Colonic mucosa (tissue), 4 donors: ENCODE measurements around the gene SCN5A. TPM values are rescaled to one million over a fixed set of nuclear protein-coding genes. Genes with fewer than 3 reads are reported as not detected.

Experiments used
- DNase-seq: peaks from one replicate; pipeline ENCODE4 v3.0.0-alpha.2; 2020
- H3K27ac ChIP-seq: fragments of 200-600 bp; one replicate; pipeline ENCODE4 v1.8.0; 2021
- H3K27me3 ChIP-seq: fragments of 200-600 bp; one replicate; pipeline ENCODE4 v1.8.0; 2021
- H3K36me3 ChIP-seq: fragments of 200-600 bp; one replicate; pipeline ENCODE4 v1.8.0; 2021
- H3K4me1 ChIP-seq: fragments of 200-600 bp; one replicate; pipeline ENCODE4 v1.8.0; 2021; ENCODE audit warnings: mild to moderate bottlenecking
- H3K4me3 ChIP-seq: fragments of 200-600 bp; one replicate; pipeline ENCODE4 v1.8.0; 2021
- H3K9ac ChIP-seq, 2 donors: one replicate each; pipeline ENCODE4 v1.7.0; 2013; ENCODE audit warnings: control low read depth in 2 of 2, low read depth in 2 of 2, low read length in 2 of 2
- H3K9me3 ChIP-seq: fragments of 200-600 bp; one replicate; pipeline ENCODE4 v1.8.0; 2021
- intact Hi-C: fragments of 100-400 bp; cut with DNase I; formaldehyde crosslinking; loops from one replicate; pipeline ENCODE4 v1.14.1; 2022
- total RNA-seq, 2 donors: library from RNA; stranded (reverse); fragmentation: NEBNext Ultra II Directional in 1 of 2; extraction: Animal tissue kit (Norgen Biotek cat#: 25700) in 1 of 2; gene quantifications; one replicate each; pipeline ENCODE4 v1.2.1, GENCODE V29; 2021
- TF ChIP-seq, protein P1 (sequence below): fragments of 200-600 bp; IDR thresholded peaks from one replicate; pipeline ENCODE4 v1.8.0; 2022; ENCODE audit warnings: antibody characterized with exemption, mild to moderate bottlenecking
- donor health status: healthy.
- donor health status: DM: no; HTN: no; CAD: no.
- donor health status: DM: no; HTN: no; CAD: no.

SCN5A gene
- total RNA-seq, 2 donors from 2014 or later, result 0.32 to 0.45 TPM

DNA sequence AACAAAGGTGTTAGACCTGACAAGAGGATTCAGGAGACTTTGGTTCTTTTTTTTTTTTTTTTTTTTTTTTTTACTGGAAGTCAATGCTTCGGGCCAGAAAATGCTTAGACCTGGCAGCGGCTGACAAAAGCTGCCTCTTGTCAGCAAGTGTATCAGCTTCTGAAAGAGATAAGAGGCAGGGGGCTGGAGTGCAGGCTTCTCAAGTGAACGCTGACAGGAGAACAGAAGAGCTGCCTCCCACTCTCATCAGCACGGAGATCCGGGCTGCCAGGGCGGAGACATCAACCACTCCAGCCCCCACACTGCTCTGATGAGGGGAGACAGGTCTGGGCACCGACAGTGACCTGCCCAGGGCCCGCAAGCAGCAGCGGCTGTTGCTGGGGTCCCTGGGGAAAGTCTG lies 9.4 kb upstream of the SCN5A start:
- Histone ChIP-seq H3K4me3 (no peak overlapping the region), H3K36me3 (no peaks in the 10 kb centered on the region), H3K9me3 (no peaks in the 10 kb centered on the region), H3K27me3 (no peaks in the 10 kb centered on the region), H3K9ac (no peak overlapping the region), H3K4me1 (no peaks in the 10 kb centered on the region), H3K27ac (no peak overlapping the region)
- TF ChIP-seq, protein P1, sequence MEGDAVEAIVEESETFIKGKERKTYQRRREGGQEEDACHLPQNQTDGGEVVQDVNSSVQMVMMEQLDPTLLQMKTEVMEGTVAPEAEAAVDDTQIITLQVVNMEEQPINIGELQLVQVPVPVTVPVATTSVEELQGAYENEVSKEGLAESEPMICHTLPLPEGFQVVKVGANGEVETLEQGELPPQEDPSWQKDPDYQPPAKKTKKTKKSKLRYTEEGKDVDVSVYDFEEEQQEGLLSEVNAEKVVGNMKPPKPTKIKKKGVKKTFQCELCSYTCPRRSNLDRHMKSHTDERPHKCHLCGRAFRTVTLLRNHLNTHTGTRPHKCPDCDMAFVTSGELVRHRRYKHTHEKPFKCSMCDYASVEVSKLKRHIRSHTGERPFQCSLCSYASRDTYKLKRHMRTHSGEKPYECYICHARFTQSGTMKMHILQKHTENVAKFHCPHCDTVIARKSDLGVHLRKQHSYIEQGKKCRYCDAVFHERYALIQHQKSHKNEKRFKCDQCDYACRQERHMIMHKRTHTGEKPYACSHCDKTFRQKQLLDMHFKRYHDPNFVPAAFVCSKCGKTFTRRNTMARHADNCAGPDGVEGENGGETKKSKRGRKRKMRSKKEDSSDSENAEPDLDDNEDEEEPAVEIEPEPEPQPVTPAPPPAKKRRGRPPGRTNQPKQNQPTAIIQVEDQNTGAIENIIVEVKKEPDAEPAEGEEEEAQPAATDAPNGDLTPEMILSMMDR, result no peak
- intact Hi-C loops, result loop anchor here (5.0 kb wide), 1 partner anchor 137 kb away; no protein-coding TSS in a partner anchor
- no peak for DNase-seq

DNA sequence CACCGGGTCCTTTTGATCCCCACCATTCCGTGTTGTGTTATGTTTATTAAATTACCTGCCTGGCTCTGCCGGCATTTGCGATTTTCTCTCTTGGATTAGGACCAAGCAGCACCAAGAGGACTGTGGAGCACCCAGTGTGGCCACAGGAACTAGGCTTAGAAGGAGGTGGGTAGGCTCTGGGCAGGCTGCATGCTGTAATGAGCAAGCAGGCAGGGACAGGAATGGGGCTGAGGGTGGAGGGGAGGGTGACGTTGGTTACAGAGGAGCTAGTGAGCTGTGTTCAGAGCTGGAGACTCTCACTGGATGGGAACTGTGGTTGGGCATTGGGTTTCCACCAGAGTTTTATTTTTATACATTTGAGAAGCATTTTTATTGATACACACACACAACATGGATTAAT lies 7.9 kb upstream of the SCN5A start:
- no peak overlapping the region for H3K9ac ChIP-seq
- no peak overlapping the region for H3K27ac ChIP-seq
- no peaks in the 10 kb centered on the region for H3K36me3 ChIP-seq
- no peak for DNase-seq
- H3K27me3 ChIP-seq, result no peaks in the 10 kb centered on the region
- TF ChIP-seq, protein P1, result no peak
- no peaks in the 10 kb centered on the region for H3K9me3 ChIP-seq
- no peaks in the 10 kb centered on the region for H3K4me1 ChIP-seq
- H3K4me3 ChIP-seq, result no peak overlapping the region
- intact Hi-C loops, result loop anchor here (5.0 kb wide), 1 partner anchor 135 kb away; no protein-coding TSS in a partner anchor

DNA sequence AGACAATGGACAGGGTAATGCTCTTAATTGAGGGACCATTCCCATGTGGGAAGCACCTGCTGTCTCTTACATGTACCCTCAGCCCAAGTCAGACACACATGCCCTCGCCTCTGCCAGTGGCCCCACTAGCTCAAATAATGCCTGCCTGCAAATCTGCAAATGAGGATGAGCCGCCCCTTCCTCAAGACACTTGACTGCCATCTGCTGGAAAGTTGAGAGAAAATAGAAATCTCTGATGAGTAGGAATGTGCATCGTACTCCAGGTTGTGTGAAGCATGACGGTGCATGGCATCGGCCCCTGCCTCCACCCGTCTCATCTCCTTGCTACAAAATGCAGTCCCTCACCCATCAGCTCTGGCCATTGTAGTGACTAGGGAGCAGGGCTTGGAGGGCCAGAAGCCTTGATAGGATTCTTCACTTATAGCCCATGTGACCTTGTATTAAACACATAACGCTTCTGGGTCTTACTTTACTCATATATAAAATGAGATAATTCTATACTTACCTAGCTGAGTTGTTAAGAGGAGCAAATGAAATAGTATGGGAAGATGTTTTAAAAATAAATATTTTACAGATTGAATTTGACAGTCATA lies 6.3 kb upstream of the SCN5A start:
- Histone ChIP-seq H3K4me3 (no peak overlapping the region), H3K27ac (no peak overlapping the region), H3K9me3 (no peaks in the 10 kb centered on the region), H3K4me1 (no peaks in the 10 kb centered on the region), H3K9ac (no peak overlapping the region), H3K27me3 (no peaks in the 10 kb centered on the region), H3K36me3 (no peaks in the 10 kb centered on the region)
- intact Hi-C loops, result loop anchor here (5.0 kb wide), 1 partner anchor 134 kb away; no protein-coding TSS in a partner anchor
- TF ChIP-seq, protein P1, result peak; percentile 48
- DNase-seq, result no peak

DNA sequence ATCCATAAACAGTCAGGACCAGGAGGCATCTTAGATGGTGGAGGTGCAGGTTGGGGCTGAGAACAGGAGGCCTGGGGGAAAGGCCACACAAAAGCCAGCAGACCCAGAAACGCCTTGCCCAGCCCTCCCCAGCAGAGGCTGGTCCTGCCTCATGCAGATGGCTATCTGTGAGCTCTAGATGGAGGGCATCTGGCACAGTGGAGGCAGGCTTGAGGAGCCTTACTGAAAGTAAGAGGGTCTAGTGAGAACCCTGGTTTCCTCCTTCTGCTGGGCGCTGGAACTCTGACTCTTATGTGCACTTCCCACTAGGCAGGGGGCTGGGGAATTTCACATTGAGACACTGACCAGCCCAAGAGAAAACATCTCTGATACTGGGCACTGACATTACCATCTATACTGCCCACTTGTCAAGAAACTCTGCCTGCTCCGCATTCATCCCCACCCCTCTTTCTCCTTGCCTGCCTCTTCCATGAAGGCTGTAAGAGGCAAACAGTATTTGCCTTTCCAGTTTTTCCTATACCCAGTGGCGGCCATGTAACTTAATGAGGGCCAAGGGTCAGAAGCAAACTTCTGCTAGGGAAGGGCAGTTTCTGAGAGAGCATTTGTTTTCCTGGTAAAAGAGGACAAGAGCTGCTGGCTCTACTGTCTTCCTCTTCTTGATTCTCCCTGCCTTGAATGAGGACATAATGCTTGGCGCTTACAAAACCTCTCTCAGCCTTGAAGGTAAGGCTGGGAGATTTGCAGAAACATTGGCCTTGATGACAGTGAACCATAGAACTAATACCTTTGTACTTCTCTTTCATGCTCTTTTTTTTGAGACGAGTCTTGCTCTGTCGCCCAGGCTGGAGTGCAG lies 4.4 kb upstream of the SCN5A start:
- DNase-seq, result peak; percentile 68
- intact Hi-C loops, result no loop called here

DNA sequence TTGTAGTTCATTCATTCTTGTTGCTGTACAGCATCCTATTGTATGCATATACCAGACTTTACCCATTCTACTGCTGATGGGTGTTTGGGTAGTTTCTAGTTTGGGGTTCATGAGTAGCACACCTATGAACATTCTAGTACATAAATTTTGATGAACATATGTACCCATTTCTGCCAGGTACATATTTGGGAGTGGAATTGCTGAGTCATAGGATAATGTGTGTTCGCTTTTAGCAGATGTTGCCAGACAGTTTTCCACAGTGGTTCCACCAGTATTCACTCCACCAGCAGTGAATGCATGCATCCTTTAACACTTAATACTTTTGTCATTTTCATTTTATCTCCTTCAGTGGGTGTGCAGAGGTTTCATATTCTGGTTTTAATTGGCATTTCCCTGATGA lies 3.4 kb upstream of the SCN5A start:
- H3K27me3 ChIP-seq, result peaks cover 12% of the 10 kb centered on the region
- intact Hi-C loops, result no loop called here
- peaks cover 5% of the 10 kb centered on the region for H3K4me1 ChIP-seq
- no peak overlapping the region for H3K4me3 ChIP-seq
- H3K36me3 ChIP-seq, result no peaks in the 10 kb centered on the region
- no peaks in the 10 kb centered on the region for H3K9me3 ChIP-seq
- no peak for DNase-seq
- no peak overlapping the region for H3K27ac ChIP-seq
- TF ChIP-seq, protein P1, result no peak
- no peak overlapping the region for H3K9ac ChIP-seq

More for the DNA sequence above, 4.4 kb upstream of the SCN5A start:
- Histone ChIP-seq H3K27me3 (peaks cover 3% of the 10 kb centered on the region), H3K9ac (no peak overlapping the region), H3K4me1 (peaks cover 4% of the 10 kb centered on the region), H3K36me3 (no peaks in the 10 kb centered on the region), H3K9me3 (no peaks in the 10 kb centered on the region), H3K4me3 (no peak overlapping the region), H3K27ac (no peak overlapping the region)
- TF ChIP-seq, protein P1, result no peak
